AG09319 (cell line): Measurements from ENCODE around the gene RO60.

ENCODE experiments used
- DNase-seq: peaks from one replicate; pipeline ENCODE4 v3.0.0-alpha.2; 2010; ENCODE audit warnings: low read depth; ENCODE audit errors: extremely low read depth
- TF ChIP-seq, protein P1 (sequence below): IDR thresholded peaks from 2 replicates; pipeline ENCODE4 v1.5.1; 2011; ENCODE audit warnings: low read depth, mild to moderate bottlenecking, inconsistent platforms, low read length, moderate library complexity

The RO60 gene

GRCh38 chr1:193060938-193061337 is 1.5 kb downstream of the RO60 start:
- DNase-seq: no peak
- TF ChIP-seq, protein P1, sequence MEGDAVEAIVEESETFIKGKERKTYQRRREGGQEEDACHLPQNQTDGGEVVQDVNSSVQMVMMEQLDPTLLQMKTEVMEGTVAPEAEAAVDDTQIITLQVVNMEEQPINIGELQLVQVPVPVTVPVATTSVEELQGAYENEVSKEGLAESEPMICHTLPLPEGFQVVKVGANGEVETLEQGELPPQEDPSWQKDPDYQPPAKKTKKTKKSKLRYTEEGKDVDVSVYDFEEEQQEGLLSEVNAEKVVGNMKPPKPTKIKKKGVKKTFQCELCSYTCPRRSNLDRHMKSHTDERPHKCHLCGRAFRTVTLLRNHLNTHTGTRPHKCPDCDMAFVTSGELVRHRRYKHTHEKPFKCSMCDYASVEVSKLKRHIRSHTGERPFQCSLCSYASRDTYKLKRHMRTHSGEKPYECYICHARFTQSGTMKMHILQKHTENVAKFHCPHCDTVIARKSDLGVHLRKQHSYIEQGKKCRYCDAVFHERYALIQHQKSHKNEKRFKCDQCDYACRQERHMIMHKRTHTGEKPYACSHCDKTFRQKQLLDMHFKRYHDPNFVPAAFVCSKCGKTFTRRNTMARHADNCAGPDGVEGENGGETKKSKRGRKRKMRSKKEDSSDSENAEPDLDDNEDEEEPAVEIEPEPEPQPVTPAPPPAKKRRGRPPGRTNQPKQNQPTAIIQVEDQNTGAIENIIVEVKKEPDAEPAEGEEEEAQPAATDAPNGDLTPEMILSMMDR: no peak

DNA sequence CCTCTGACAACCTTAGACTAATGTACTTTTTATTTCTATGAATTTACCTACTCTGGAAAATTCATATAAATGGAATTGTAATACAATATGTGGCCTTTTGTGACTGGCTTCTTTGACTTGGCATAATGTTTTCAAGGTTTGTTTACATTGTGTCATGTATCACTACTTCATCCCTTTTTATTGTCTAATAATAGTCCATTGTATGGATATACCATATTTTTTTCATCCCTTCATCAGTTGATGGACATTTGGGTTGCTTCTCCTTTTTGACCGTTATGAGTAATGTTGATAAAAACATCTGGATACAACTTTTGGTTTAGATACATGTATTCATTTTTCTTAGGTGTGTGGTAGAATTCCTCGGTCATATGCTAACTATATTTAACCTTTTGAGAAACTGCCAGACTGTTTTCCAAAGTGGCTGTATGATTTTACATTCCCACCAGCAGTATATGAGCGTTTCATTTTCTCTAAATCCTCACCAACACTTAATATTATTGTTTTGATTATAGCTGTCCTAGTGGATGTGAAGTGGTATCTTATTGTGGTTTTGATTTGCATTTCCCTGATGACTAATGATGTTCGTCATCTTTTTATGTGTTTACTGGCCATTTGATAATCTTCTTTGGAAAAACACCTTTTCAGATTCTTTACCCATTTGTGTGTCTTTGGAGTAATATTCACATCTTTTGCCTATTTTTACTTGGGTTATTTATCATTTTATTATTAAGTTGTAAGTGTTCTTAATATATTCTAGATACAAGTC is 3.5 kb downstream of the RO60 start:
- no peak for DNase-seq
- TF ChIP-seq, protein P1: no peak

DNA sequence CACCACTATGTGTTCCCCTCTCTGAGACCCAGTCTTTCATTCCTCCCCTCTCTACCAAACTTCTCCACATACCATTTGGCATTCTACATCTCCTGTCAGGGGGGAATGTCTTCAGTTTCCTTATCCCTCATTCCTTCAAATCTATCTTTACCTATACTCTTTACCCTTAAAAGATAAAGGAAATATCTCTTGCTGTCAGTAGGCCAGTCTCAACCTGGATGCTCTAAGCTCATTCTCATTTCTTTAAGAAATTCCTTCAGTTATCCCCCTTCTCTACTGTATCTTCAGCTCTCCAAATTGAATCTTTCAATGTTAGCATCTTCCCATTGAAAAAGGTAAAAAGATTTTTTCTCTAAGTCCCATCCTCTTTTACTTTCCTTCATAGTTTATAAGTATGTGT is 6.5 kb downstream of the RO60 start:
- DNase-seq: no peak
- TF ChIP-seq, protein P1: no peak

DNA sequence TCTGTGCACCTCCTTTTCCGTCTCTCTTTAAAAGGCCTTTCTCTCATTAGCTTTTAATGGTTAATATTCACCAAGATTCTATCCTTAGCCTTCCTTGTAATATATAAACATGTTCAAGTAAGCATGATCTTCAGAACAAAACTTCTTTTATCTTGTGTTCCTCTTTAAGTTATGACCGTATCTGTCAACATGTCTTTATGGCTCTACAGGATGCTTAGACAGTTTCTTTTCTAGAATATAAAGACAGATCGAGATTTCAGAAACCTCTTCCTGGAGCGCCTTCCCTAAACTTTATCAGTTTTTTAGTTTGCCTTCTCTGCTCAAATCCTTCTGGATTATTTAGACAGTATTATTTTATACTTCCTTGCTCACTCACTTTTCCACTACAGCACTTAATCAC is 7.2 kb downstream of the RO60 start:
- TF ChIP-seq, protein P1: no peak
- DNase-seq: no peak

- TF ChIP-seq, protein P1: no peak
- no peak for DNase-seq
Observed at GRCh38 chr1:193068013-193068412, 8.6 kb downstream of the RO60 start.

DNA sequence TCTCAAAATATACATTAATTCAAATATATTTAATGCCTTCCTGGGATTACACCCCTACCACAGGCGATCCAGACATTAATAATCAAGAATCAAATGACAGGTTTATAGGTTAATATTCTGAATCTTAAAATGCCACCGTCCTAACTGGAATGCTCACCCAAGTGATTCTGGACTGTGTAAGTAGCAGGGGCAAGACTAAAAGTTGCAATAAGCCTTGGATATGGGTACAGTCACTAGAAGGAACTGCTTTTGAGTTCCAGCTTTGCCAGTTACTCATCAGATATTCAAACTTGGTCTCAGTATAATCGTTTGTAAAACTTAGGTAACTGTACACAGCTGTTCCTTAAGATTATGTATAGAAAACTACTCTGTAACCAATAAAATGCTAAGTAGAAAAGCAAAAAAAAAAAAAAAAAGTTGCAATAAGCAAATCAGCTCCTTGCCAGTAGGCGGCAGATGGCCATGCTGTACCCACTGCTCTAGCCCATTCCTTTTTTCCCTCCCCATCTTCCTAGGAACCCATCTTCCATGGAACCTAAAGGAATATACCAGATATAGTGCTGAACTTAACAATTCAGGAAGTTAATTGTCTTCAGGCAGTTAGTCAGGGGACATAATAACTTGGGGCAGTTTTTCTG is 10.5 kb downstream of the RO60 start:
- TF ChIP-seq, protein P1: peak; percentile 2
- no peak for DNase-seq

- TF ChIP-seq, protein P1: no peak
Observed at GRCh38 chr1:193070386-193070753, 11.0 kb downstream of the RO60 start.

More at GRCh38 chr1:193070386-193070753, 11.0 kb downstream of the RO60 start:
- DNase-seq: no peak
